ENCODE data around the gene CFAP54. TPM values are rescaled to one million over a fixed set of nuclear protein-coding genes. Genes with fewer than 3 reads are reported as not detected.

CFAP54 gene
- total RNA-seq, 1 donor from 2014 or later, result 0.54 TPM

- H3K27me3 Mint-ChIP-seq (ENCODE audit: low read depth), result no peaks in the 10 kb centered on the region
- H3K4me3 Mint-ChIP-seq, result no peak overlapping the region
- DNase-seq (ENCODE audit: low spot score in 2 of 2, unreplicated experiment in 2 of 2), result peak in 1 of 2 experiments; percentile 48
- TF ChIP-seq CTCF (IDR thresholded peaks at IDR 0.05; ENCODE audit: unreplicated experiment), result no peak
- H3K9me3 Mint-ChIP-seq, result peaks cover under 1% of the 10 kb centered on the region
- no peak overlapping the region for H3K27ac Mint-ChIP-seq
- peaks cover 22% of the 10 kb centered on the region for H3K4me1 Mint-ChIP-seq
- no peaks in the 10 kb centered on the region for H3K36me3 Mint-ChIP-seq
Observed at GRCh38 chr12:96886998-96887677, 397.8 kb downstream of the CFAP54 start.

GRCh38 chr12:96889273-96889933 lies 400.0 kb downstream of the CFAP54 start:
- no peak for DNase-seq (ENCODE audit: low spot score in 2 of 2, unreplicated experiment in 2 of 2)
- Mint-ChIP-seq H3K27ac (no peak overlapping the region), H3K36me3 (no peaks in the 10 kb centered on the region)

GRCh38 chr12:96890331-96890730 lies 401.0 kb downstream of the CFAP54 start:
- H3K4me1 Mint-ChIP-seq, result peaks cover 22% of the 10 kb centered on the region

More at GRCh38 chr12:96889273-96889933, 400.0 kb downstream of the CFAP54 start:
- TF ChIP-seq CTCF (IDR thresholded peaks at IDR 0.05; ENCODE audit: unreplicated experiment), result no peak
- peaks cover 22% of the 10 kb centered on the region for H3K4me1 Mint-ChIP-seq
- H3K27me3 Mint-ChIP-seq (ENCODE audit: low read depth), result no peaks in the 10 kb centered on the region
- H3K9me3 Mint-ChIP-seq, result peaks cover 4% of the 10 kb centered on the region
- no peak overlapping the region for H3K4me3 Mint-ChIP-seq

GRCh38 chr12:96892104-96892503 lies 402.7 kb downstream of the CFAP54 start:
- H3K4me3 Mint-ChIP-seq, result no peak overlapping the region
- no peaks in the 10 kb centered on the region for H3K36me3 Mint-ChIP-seq
- peaks cover 4% of the 10 kb centered on the region for H3K9me3 Mint-ChIP-seq
- H3K27me3 Mint-ChIP-seq (ENCODE audit: low read depth), result no peaks in the 10 kb centered on the region
- DNase-seq (ENCODE audit: low spot score in 2 of 2, unreplicated experiment in 2 of 2), result no peak
- no peak overlapping the region for H3K27ac Mint-ChIP-seq
- H3K4me1 Mint-ChIP-seq, result peaks cover 15% of the 10 kb centered on the region
- TF ChIP-seq CTCF (IDR thresholded peaks at IDR 0.05; ENCODE audit: unreplicated experiment), result no peak

More at GRCh38 chr12:96890331-96890730, 401.0 kb downstream of the CFAP54 start:
- Mint-ChIP-seq H3K36me3 (no peaks in the 10 kb centered on the region), H3K4me3 (no peak overlapping the region), H3K9me3 (peaks cover 4% of the 10 kb centered on the region), H3K27me3 (ENCODE audit: low read depth) (no peaks in the 10 kb centered on the region), H3K27ac (no peak overlapping the region)
- DNase-seq (ENCODE audit: low spot score in 2 of 2, unreplicated experiment in 2 of 2), result no peak
- TF ChIP-seq CTCF (IDR thresholded peaks at IDR 0.05; ENCODE audit: unreplicated experiment), result no peak

- no peaks in the 10 kb centered on the region for H3K27me3 Mint-ChIP-seq (ENCODE audit: low read depth)
- H3K4me1 Mint-ChIP-seq, result no peaks in the 10 kb centered on the region
- H3K9me3 Mint-ChIP-seq, result peaks cover 4% of the 10 kb centered on the region
- H3K27ac Mint-ChIP-seq, result no peak overlapping the region
- H3K4me3 Mint-ChIP-seq, result no peak overlapping the region
- no peak for DNase-seq (ENCODE audit: low spot score in 2 of 2, unreplicated experiment in 2 of 2)
- TF ChIP-seq CTCF (IDR thresholded peaks at IDR 0.05; ENCODE audit: unreplicated experiment), result no peak
- H3K36me3 Mint-ChIP-seq, result no peaks in the 10 kb centered on the region
Observed at GRCh38 chr12:96897421-96897820, 408.0 kb downstream of the CFAP54 start.
